ENCODE data around the gene DOHH.
A peak's percentile ranks its signal among the peaks of the same experiment; 100 is the strongest.

DOHH gene

GRCh38 chr19:3518255-3518654 lies 17.8 kb upstream of the DOHH start:
- H3K4me3 ChIP-seq (ENCODE audit: low read depth, low read length) = no peak overlapping the region
- no peak for TF ChIP-seq CTCF (IDR thresholded peaks at IDR 0.05; ENCODE audit: control insufficient read depth, extremely low read depth, insufficient read depth)
- DNase-seq (ENCODE audit: low read depth) = no peak

- TF ChIP-seq CTCF (IDR thresholded peaks at IDR 0.05; ENCODE audit: control insufficient read depth, extremely low read depth, insufficient read depth) = no peak
- no peak overlapping the region for H3K4me3 ChIP-seq (ENCODE audit: low read depth, low read length)
- DNase-seq (ENCODE audit: low read depth) = no peak
Observed at GRCh38 chr19:3517638-3518037, 17.2 kb upstream of the DOHH start.

- no peak overlapping the region for H3K4me3 ChIP-seq (ENCODE audit: low read depth, low read length)
- peak; percentile 28 for DNase-seq (ENCODE audit: low read depth)
- no peak for TF ChIP-seq CTCF (IDR thresholded peaks at IDR 0.05; ENCODE audit: control insufficient read depth, extremely low read depth, insufficient read depth)
Observed at GRCh38 chr19:3516675-3517207, 16.3 kb upstream of the DOHH start.

GRCh38 chr19:3515891-3516422 lies 15.5 kb upstream of the DOHH start:
- no peak for DNase-seq (ENCODE audit: low read depth)
- TF ChIP-seq CTCF (IDR thresholded peaks at IDR 0.05; ENCODE audit: control insufficient read depth, extremely low read depth, insufficient read depth) = no peak
- H3K4me3 ChIP-seq (ENCODE audit: low read depth, low read length) = no peak overlapping the region

- no peak overlapping the region for H3K4me3 ChIP-seq (ENCODE audit: low read depth, low read length)
- no peak for TF ChIP-seq CTCF (IDR thresholded peaks at IDR 0.05; ENCODE audit: control insufficient read depth, extremely low read depth, insufficient read depth)
- no peak for DNase-seq (ENCODE audit: low read depth)
Observed at GRCh38 chr19:3514930-3515329, 14.5 kb upstream of the DOHH start.

- DNase-seq (ENCODE audit: low read depth) = no peak
- H3K4me3 ChIP-seq (ENCODE audit: low read depth, low read length) = no peak overlapping the region
- no peak for TF ChIP-seq CTCF (IDR thresholded peaks at IDR 0.05; ENCODE audit: control insufficient read depth, extremely low read depth, insufficient read depth)
Observed at GRCh38 chr19:3513229-3514140, 13.0 kb upstream of the DOHH start.

All from LNCaP clone FGC (cell line).